GM18499 (cell line): ENCODE measurements around the gene PTPRT.

ENCODE experiments used
- ATAC-seq: cut with Tn5 transposase; IDR thresholded peaks from one replicate; pipeline ENCODE4 v1.9.1; 2021; ENCODE audit warnings: moderate number of reproducible peaks; ENCODE audit not compliant: insufficient read depth, unreplicated experiment

Gene PTPRT

DNA sequence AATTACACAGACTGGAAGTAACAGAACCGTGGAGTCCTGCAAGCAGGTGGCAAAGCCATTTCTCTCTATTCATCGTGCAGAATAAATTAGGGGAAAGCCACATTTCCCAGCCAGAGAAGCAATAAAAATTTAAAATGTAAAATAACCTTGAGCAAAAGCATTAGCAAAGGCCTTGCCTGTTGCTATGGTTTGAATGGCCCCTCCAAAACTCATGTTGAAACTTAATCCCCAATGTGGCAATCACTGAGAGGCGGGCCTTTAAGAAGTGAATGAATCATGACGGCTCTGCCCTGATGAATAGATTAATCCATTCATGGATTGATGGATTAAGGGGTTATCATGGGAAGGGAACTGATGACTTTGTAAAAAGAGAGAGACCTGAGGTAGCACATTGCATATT, 679.0 kb downstream of the PTPRT start:
- ATAC-seq: no peak

DNA sequence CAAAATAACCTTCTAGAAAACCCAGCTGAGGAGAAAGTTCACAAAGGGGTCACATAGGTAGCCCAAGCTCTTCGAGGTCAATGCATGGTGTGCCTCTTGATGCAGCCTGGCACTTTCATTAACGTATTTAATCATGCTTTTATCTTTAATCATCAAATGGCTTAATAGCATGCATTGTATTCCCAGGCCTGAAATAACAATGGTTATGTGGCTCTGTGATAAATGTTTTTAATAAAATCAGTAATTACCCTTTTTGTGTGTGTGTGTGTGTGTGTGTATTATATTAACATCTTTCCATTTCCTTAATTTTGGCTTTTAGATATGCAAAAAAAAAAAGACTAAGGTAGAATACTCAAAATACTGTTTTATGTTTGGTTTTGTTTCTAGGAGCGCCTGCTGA, 681.8 kb downstream of the PTPRT start:
- ATAC-seq: no peak

DNA sequence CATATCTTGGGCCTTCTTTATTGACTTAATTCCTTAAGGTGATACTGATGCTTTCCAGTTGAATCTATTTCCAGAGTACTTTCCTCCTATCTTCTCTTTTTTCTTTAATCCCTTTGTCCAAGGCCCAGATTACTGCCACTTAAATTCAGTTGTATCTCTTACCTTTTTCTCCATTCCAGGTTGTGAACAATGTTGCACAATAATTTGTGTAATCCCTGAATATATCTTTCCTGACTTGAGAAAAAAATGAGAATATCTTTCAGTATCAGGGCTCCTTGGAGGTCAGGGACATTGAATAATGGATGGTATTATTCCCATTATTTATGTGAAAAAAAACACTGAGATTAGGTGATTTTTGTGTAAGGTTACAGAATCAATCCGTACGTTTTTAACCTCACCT, 683.3 kb downstream of the PTPRT start:
- no peak for ATAC-seq

DNA sequence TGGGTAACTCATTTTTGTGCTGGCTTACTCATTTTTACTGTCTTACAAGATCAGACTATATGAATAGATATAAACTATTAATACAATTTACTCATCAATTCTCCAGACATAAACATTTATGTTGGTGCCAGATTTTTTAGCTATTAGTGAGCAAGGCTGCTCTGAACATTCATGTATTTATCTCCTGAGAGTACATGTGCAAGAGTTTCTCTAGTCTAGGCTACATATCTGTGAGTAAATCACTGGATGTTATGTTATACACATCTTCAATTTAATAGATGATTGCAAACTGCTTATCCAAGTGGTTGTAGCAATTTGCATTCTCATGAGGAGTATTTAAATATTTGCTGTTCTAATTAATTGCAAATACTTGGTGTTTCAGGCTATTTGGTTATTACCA, 687.1 kb downstream of the PTPRT start:
- ATAC-seq: no peak

DNA sequence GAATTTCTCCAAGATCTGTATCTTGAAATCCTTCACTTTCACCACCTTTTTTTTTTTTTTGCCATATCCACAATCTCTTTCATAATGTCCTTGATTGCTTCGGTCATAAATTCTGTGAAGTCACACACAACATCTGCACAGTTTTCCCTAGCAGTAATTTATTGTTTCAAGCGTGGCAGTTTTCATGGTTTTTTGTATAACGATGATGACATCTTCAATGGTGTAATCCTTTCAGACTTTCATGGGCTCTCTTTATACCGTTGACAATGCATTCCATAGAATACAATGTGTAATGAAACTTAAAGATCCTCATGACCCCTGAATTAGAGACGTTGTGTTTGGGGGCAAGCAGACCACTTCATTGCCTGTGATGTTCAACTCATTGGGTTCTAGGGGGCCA, 693.1 kb downstream of the PTPRT start:
- ATAC-seq: no peak

DNA sequence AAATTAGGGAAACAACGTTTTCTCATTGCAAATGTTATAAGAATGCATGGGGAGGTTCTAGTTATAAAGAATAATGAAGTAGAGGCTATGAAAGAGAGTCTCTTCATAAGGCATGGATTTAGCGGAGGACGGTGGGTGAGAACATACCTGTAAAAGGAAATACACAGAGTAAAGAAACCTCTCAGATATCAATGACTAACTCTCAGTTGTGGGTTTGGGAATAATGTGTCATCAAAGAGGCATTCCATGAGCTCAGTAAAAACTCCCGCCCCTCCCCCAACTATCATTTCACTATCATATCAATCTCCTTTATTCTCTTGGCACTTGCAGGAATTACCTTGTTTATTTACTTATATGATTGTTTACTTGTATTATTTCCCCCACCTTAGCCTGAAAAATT, 695.4 kb downstream of the PTPRT start:
- ATAC-seq: no peak

DNA sequence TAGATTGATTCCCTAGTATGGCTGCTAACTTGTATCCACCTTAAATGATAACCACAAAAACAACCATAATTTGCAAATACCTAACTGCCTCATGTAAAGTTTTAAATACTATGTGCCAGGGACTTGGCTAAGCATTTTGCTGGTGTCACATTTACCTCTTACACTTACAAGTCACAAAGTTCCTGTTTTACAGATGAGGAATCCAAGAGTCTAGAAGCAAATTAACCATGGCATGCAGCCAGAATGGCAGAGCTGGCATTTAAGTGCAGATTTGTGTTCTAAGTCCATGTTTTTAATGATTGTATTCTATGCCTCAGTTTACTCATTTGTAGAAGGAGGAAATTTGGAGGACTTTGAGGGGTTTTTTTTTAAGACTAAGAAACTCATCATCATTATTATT, 696.7 kb downstream of the PTPRT start:
- ATAC-seq: no peak

DNA sequence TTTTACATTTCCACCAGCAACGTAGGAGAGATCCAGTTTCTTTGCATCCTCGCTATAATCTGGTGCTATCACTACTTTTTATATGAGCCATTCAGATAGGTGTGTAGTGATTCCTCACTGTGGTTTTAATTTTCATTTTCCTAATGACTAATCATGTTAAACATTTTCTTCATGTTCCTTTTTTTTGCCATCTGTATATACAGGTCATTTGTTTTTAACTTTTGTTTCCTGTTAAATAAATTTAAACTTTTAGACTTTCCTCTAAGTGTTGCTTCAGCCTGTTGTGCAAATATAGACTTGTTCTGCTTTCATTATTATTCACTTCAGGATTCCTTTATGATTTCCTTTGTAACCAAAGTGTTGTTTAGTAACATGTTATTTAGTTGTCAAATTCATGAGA, 697.4 kb downstream of the PTPRT start:
- no peak for ATAC-seq

DNA sequence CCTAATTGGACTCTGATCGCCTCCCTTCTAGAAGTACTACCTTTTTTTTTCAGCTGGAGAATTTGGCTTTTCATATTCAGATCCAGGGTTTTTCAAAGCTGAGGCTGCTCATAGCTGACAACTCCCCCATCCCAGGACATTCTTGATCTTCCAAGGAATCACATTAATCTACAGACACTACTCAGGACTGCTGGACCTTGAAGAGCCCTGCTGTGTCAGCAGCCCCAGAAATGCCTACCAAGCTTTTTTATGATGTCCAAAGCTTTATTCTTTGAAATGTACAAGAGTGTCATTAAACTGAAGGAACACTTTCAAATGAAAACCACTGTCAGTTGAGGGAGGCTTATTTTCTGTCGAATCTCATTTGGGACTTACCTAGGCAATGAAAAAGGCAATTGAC, 704.1 kb downstream of the PTPRT start:
- no peak for ATAC-seq

DNA sequence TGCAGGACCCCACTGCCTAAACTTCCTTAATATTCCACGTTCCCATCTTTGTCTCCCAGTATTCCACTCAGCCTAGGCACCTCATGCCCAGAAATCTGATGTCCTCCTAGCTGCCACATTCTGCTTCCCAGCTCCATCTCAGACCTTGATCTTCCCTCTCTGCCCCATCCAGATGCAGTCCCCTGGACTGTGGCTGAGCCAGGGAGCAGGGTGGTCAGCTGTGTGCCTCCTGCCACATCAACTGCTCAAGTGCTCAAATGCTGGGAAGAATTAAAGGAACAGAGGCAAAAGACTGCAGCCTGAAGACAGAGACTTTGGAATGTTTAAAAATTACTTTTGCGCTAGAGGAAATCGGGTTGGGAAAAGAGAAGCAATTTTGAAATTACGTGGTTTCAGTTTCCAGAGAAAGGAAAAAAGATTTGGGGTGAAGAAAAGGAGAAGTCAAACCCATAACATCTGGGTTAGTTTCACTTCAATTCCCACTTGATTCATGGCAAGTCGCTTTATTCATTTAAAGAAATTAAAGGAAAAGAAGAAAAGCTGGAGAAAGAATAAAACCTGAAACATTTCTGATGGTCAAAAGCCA, 704.8 kb downstream of the PTPRT start:
- ATAC-seq: no peak

DNA sequence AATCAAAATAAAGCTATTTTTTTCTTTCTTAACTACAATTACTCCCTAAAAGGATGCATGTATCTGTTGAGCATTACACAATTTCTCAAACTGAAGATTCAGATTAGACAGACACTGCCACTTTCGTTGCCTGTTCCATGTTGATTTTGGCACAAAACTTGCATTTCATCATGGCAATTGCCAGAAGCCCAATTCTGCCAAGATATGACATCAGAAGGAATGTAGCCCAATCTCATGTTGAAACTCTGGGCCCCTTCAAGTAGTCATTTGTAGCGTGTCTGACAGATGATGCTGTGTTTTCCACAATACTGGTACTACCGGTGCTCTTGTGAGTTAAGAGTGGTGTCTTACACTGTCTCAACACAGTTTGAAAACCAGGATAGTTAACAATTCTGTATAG, 705.4 kb downstream of the PTPRT start:
- ATAC-seq: no peak

DNA sequence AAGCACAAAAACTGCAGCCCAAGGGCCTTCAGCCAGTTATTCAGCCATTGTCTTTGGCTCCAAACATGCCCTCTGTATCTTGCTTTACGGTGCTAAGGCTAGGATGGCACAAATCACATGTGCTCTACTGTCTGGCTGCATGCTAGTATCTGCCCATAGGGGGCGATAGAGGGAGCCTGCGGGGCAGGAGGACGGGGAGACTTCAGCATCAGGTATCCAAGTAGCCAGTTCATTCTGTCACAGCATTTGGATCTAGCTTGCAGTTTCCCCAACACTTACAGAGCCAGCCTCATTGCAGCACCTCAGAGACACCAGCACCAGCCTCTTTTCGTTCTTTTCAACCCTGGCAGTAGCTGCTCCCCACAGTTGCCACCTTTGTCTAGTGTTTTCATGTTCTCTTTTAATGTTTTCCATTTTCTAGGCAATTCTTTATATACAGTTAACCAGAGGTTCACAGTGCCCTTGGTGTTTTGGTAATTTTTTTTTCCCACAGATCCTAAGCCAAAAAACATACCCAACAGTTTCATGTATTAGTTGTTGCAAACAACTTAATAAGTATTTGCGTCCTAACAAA, 705.9 kb downstream of the PTPRT start:
- no peak for ATAC-seq

DNA sequence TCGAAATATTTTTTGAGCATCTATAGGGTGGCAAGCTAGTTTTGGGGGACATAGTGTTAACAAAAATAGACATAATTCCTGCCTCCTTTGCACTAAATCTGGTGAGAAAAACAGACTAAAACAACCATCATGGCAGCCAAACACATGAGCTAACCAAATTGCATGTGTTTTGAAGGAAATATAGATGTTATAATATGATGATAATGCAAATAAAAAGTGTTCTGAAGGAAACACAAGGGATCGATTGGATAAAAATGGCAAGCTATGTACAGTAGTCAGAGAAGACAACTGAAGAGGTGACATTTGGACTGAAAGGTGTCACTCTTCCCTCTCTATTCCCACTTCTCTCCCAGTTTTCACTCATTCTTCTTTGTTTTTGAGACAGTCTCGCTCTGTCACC, 706.9 kb downstream of the PTPRT start:
- no peak for ATAC-seq

DNA sequence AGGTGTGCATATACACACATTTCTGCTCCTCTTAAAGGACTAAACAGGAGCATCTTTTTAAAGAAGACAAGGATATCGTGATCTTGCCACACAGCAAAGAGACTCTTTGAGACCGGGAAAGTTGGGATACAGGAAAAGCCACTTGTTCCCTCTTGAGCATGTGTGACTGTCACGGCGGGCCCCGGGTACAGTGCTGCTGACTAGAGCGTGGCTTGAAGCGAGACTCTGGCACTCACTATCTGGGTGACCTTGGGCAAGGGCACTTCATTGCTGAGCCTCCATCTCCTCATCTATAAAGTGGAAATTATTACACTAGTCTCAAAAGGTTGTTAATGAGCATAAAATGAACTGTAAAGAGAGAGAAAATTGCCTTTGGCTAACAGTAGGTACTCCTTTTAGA, 713.9 kb downstream of the PTPRT start:
- no peak for ATAC-seq

DNA sequence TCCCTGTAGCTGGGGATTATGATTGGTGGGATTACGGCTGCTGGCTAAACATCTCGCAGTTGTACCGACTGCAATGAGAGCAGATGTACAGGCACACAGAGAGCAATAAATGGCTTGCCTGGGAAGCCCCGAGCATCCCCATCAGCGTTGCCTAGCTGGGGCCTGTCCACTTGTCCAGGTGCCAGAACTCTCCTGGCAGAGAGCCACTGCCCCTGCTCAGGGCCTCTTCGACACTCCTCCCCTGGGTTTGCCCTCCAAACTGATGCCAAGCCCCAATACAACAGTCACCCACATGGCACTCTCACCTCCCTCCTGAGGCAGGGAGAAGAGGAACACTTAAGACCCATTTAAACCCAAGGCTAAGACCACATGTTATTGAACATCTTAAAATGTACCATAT, 715.1 kb downstream of the PTPRT start:
- no peak for ATAC-seq

DNA sequence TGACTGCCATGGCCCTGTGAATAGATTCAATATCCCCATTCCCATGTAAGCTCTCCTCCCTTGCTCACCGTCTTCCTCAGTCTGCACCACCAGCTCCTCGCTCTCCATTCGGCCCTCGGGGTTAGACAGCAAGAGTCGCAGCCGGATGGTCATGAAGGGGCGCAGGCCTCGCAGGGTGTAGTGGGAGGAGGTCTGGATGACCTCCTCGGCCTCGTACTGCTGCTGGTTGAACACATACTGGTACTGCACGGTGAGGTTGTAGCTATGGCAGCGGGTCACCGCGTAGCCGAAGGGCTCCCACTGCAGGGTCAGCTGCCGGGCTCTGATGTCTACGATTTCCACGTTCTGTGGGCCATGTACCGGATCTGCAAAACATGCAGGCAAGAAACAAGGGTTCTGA, 717.5 kb downstream of the PTPRT start:
- no peak for ATAC-seq

DNA sequence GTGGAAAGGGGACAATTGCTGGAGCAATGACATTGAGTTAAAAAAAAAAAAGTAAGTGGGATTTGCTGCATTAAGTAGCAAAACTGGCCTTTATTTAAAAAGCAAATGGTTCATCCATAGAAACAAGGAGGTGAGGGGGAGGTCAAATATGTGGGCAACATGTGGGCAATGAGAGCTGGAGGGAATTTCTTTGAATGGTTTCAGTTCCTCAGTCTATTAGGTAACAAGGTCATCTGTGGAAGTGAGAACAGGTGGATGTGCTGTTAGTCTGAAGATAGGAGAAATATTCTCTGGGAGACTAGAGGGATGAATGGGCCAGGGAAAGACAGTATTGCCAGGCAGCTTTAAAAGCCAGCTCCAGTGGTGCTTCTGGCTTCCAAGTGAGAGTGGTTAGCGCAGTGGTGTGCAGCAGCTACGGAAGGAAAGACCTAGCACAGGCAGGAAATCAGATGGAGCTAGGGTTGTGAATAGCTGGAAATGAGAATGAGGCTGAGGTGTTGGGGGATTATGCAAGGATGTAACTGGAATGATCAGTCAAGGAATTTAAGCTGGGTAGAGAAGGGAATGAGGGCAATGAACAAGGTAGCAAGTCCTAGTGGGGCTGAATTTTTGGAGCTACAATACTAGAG, 727.6 kb downstream of the PTPRT start:
- ATAC-seq: no peak

DNA sequence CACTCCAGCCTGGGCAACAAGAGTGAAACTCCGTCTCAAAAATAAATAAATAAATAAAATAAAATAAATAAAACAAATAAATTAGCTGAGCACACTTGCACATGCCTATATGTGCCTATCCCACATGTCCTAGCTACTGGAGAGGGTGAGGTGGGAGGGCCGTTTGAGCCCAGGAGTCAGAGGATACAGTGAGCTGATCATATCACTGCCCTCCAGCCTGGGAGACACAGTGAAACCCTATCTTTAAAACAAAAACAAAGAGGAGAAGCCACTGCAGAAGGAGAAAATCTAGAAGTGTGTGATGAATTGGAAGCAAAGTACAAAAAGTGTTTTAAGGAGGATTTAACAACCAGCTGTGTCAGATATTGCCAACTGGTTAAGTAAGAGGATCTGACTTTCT, 728.4 kb downstream of the PTPRT start:
- ATAC-seq: no peak

DNA sequence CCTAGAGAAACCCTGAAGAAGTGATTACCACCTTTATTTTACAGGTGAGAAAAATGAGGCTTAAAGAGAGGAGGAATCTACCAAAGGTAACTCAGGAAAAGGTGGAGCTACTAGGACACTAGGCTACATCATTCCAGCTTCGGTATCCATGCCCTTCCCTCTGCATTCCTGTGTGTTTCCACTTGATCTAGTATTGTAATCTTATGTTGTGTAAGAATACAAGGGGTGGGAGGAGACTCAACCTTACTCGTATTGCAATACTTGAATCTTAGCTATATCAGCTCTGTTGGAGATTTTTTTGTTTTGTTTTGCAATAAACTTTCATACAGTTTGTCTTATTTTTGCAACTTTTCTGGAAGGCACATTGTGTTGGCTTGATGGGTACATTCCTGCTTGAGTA, 742.4 kb downstream of the PTPRT start:
- no peak for ATAC-seq

DNA sequence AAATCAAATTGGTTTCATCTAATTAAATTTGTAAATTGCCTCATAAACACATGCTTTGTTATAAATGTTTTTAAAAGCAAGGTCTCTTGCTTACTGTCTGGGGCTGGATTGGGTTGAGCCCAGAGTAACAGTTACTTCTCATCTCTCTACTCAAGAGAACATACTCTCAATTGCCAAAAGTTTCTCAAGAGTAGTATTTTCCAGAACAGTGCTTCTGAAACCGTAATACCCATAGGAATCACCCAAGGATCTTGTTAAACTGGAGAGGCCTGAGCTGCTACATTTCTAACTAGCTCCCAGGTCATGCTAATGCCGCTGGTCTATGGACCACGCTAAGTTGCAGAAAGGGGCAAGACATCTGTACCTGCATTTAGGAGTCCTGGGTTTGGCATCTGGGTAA, 744.9 kb downstream of the PTPRT start:
- no peak for ATAC-seq

DNA sequence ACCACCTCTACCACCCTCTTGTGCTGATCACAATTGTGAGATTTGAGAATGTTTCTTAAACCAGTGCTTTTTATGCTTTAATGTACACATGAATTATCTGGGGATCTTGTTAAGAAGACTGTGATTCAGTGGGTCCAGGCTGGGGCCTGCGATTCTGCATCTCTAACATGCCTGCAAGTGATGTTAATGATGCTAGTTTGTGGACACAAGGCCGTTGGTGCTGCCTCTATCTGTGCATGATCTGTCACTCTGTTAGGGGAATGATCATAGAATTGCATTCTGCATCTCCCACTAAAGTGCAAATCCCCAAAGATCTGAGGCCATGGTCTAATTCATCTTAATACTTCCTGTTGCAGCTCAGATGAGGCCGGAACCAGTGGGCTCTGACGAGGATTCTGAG, 746.5 kb downstream of the PTPRT start:
- no peak for ATAC-seq

DNA sequence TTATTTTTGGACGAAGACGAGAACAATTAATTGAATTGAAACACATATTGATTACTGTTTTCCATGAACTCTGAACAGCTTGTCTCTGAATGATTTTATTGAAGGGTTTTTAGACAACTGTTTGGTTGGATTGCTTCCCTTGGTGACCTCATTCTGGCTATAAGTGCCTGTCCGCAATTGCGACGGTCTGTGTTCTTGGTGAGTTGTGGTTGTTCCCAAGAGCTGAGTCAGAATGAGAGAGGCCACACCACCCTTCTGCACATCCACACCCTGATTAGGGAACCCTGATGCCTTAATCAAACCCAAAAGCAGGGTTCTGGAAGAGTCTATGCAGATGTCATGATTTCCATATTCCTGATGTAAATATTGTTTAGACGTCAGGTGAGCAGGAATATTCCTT, 747.0 kb downstream of the PTPRT start:
- ATAC-seq: no peak
